CD4-positive, alpha-beta memory T cell (primary cell): ENCODE results near the gene PGC. TPM values are rescaled to one million over a fixed set of nuclear protein-coding genes. Genes with fewer than 3 reads are reported as not detected.

Experiments
- CTCF ChIA-PET: fragments of 350-600 bp; sonication (Branson Sonifier 250); formaldehyde crosslinking; loops from one replicate; lab custom pipeline; 2021; ENCODE audit warnings: inconsistent platforms; ENCODE audit not compliant: partially characterized antibody; lab: Charles Lee
- POLR2A ChIA-PET: fragments of 350-600 bp; sonication (Branson Sonifier 250); formaldehyde crosslinking; loops from one replicate; lab custom pipeline; 2021; ENCODE audit not compliant: partially characterized antibody; lab: Charles Lee
- DNase-seq, 5 donors: peaks; one replicate each; pipeline versions ENCODE4 v3.0.0 to v3.0.0-alpha.2; 2020 to 2022; ENCODE audit warnings: mixed read lengths in 1 of 5
- H3K27ac ChIP-seq: one replicate; pipeline ENCODE4 v1.7.0; 2013; ENCODE audit warnings: low read depth, low read length
- H3K27me3 ChIP-seq: 2 replicates; pipeline ENCODE4 v1.7.0; 2013; ENCODE audit warnings: mild to moderate bottlenecking, low read length, moderate library complexity; ENCODE audit not compliant: insufficient read depth
- H3K36me3 ChIP-seq: 2 replicates; pipeline ENCODE4 v1.7.0; 2013; ENCODE audit warnings: mild to moderate bottlenecking, low read length, moderate library complexity; ENCODE audit not compliant: insufficient read depth
- H3K4me1 ChIP-seq: 2 replicates; pipeline ENCODE4 v1.7.0; 2013; ENCODE audit warnings: mild to moderate bottlenecking, low read length, moderate library complexity; ENCODE audit not compliant: insufficient read depth
- H3K4me3 ChIP-seq, 2 donors: one replicate each; pipeline ENCODE4 v1.7.0; 2013; ENCODE audit warnings: low read length in 2 of 2, mild to moderate bottlenecking in 1 of 2
- H3K9me3 ChIP-seq, 2 donors: one replicate each; pipeline ENCODE4 v1.7.0; 2013; ENCODE audit warnings: low read length in 2 of 2, control low read depth in 1 of 2; ENCODE audit not compliant: control insufficient read depth in 1 of 2
- H3K27ac Mint-ChIP-seq, 7 donors: one replicate each; pipeline ENCODE4 v1.8.0; 2020 to 2021; ENCODE audit warnings: mixed read lengths in 7 of 7, mild to moderate bottlenecking in 6 of 7, inconsistent platforms in 3 of 7, moderate library complexity in 3 of 7
- H3K27me3 Mint-ChIP-seq, 2 donors: one replicate each; pipeline ENCODE4 v1.8.0; 2020 to 2021; ENCODE audit warnings: mixed read lengths in 2 of 2
- H3K36me3 Mint-ChIP-seq, 2 donors: one replicate each; pipeline ENCODE4 v1.8.0; 2020 to 2021; ENCODE audit warnings: mixed read lengths in 2 of 2, inconsistent platforms in 1 of 2, mild to moderate bottlenecking in 1 of 2
- H3K4me1 Mint-ChIP-seq, 4 donors: one replicate each; pipeline ENCODE4 v1.8.0; 2020 to 2021; ENCODE audit warnings: mixed read lengths in 4 of 4, mild to moderate bottlenecking in 1 of 4
- H3K4me3 Mint-ChIP-seq, 8 donors: one replicate each; pipeline ENCODE4 v1.8.0; 2020 to 2021; ENCODE audit warnings: mixed read lengths in 8 of 8, mild to moderate bottlenecking in 7 of 8, moderate library complexity in 6 of 8, inconsistent platforms in 3 of 8
- H3K9me3 Mint-ChIP-seq, 8 donors: one replicate each; pipeline ENCODE4 v1.8.0; 2020 to 2021; ENCODE audit warnings: mixed read lengths in 8 of 8, mild to moderate bottlenecking in 5 of 8, inconsistent platforms in 3 of 8, moderate library complexity in 1 of 8
- intact Hi-C: fragments of 100-400 bp; cut with micrococcal nuclease; formaldehyde crosslinking; loops from one replicate; pipeline ENCODE4 v1.15.1; 2023
- polyA plus RNA-seq, 2 donors: library from polyadenylated mRNA; unstranded; fragments of 300-500 nt; fragmentation: Illumina TruSeq; gene quantifications; one replicate each; pipeline ENCODE4 v1.2.3, GENCODE V29; 2021
- total RNA-seq, 2 experiments: library from RNA; stranded (reverse); gene quantifications; one replicate each; pipeline ENCODE4 v1.2.3, GENCODE V29; 2021

PGC gene
- total and polyA plus RNA-seq, 4 experiments from 2014 or later: not detected

GRCh38 chr6:41783106-41783780 is 36.0 kb upstream of the PGC start:
- POLR2A ChIA-PET: interaction anchor here (1.2 to 5.5 kb wide), 2 partner anchors 263 to 267 kb away, joined by 4 to 126 read pairs; partner anchors contain the start of gene TAF8
- intact Hi-C loops: loop anchor here (10.0 kb wide), 1 partner anchor 1392 kb away; the partner anchor contains the start of gene SRF

GRCh38 chr6:41781366-41781730 is 34.2 kb upstream of the PGC start:
- ChIA-PET CTCF (interaction anchor here (0.7 to 9.8 kb wide), 8 partner anchors 10 to 433 kb away, joined by 3 to 178 read pairs (median 4); partner anchors contain the start of genes BYSL, MED20 and TAF8), POLR2A (interaction anchor here (1.4 kb wide), 1 partner anchor 267 kb away, joined by 6 read pairs; no protein-coding TSS in a partner anchor)
- peaks cover 2 to 6% of the 10 kb centered on the region in 2 donors for H3K36me3 Mint-ChIP-seq
- peaks cover 21% of the 10 kb centered on the region for H3K4me1 ChIP-seq
- H3K27ac Mint-ChIP-seq: peak overlapping the region in 3 of 7 donors; percentile 69 to 88 (median 85)
- no peaks in the 10 kb centered on the region for H3K27me3 ChIP-seq
- no peaks in the 10 kb centered on the region for H3K36me3 ChIP-seq
- intact Hi-C loops: loop anchor here (10.0 kb wide), 1 partner anchor 1393 kb away; the partner anchor contains the start of gene SRF
- H3K27me3 Mint-ChIP-seq: peaks cover 2 to 3% of the 10 kb centered on the region in 2 donors
- H3K9me3 ChIP-seq: no peaks in the 10 kb centered on the region
- H3K4me3 ChIP-seq: no peak overlapping the region
- no peak for DNase-seq
- H3K4me1 Mint-ChIP-seq: peaks cover 9 to 32% (median 18%) of the 10 kb centered on the region in 4 donors
- H3K4me3 Mint-ChIP-seq: peak overlapping the region; percentile 53 to 82 (median 74)
- peaks cover 0 to 2% (median 0%) of the 10 kb centered on the region in 8 donors for H3K9me3 Mint-ChIP-seq
- no peak overlapping the region for H3K27ac ChIP-seq

More at GRCh38 chr6:41783106-41783780, 36.0 kb upstream of the PGC start:
- H3K4me3 ChIP-seq: no peak overlapping the region
- peak overlapping the region in 1 of 7 donors; percentile 48 for H3K27ac Mint-ChIP-seq
- peak overlapping the region in 1 of 8 donors; percentile 63 for H3K4me3 Mint-ChIP-seq
- H3K9me3 ChIP-seq: no peaks in the 10 kb centered on the region
- DNase-seq: no peak
- H3K27me3 Mint-ChIP-seq: peaks cover 3 to 5% of the 10 kb centered on the region in 2 donors
- no peaks in the 10 kb centered on the region for H3K36me3 ChIP-seq
- no peaks in the 10 kb centered on the region for H3K27me3 ChIP-seq
- H3K27ac ChIP-seq: no peak overlapping the region
- peaks cover 0 to 15% of the 10 kb centered on the region in 2 donors for H3K36me3 Mint-ChIP-seq
- peaks cover 21% of the 10 kb centered on the region for H3K4me1 ChIP-seq
- H3K4me1 Mint-ChIP-seq: peaks cover 11 to 42% (median 20%) of the 10 kb centered on the region in 4 donors
- CTCF ChIA-PET: interaction anchor here (0.9 to 9.8 kb wide), 5 partner anchors 8 to 765 kb away, joined by 3 to 178 read pairs (median 8); partner anchors contain the start of genes BYSL, MED20 and TAF8
- H3K9me3 Mint-ChIP-seq: peaks cover 0 to 2% (median 0%) of the 10 kb centered on the region in 8 donors

- no peaks in the 10 kb centered on the region for H3K9me3 ChIP-seq
- POLR2A ChIA-PET: interaction anchor here (1.2 to 1.4 kb wide), 2 partner anchors 268 to 526 kb away, joined by 3 to 6 read pairs; no protein-coding TSS in a partner anchor
- peaks cover 0 to under 1% (median 0%) of the 10 kb centered on the region in 8 donors for H3K9me3 Mint-ChIP-seq
Measured at GRCh38 chr6:41780551-41781365, 33.6 kb upstream of the PGC start, which contains the start of gene PRICKLE4. TSS of gene PRICKLE4 (plus strand) at chr6:41780782. CDS start at chr6:41783474, 2,692 bp downstream.

GRCh38 chr6:41779788-41780550 is 32.8 kb upstream of the PGC start, which contains the start of gene FRS3:
TSS of gene FRS3 (minus strand) at chr6:41779900. CDS start at chr6:41776987, 2,913 bp downstream.
- Mint-ChIP-seq H3K27ac (peak within 1 kb of the TSS in 6 of 7 donors; percentile 83 to 93 (median 88)), H3K4me1 (peaks cover 9 to 32% (median 13%) of the 10 kb centered on the region in 4 donors), H3K4me3 (peak within 1 kb of the TSS; percentile 87 to 94 (median 88)), H3K36me3 (peaks cover 4 to 15% of the 10 kb centered on the region in 2 donors), H3K27me3 (peaks cover 2 to 3% of the 10 kb centered on the region in 2 donors), H3K9me3 (no peaks in the 10 kb centered on the region)
- Histone ChIP-seq H3K36me3 (peaks cover 6% of the 10 kb centered on the region), H3K27ac (peak within 1 kb of the TSS; percentile 44), H3K4me1 (peaks cover 15% of the 10 kb centered on the region), H3K27me3 (no peaks in the 10 kb centered on the region), H3K4me3 (peak within 1 kb of the TSS; percentile 45 to 76), H3K9me3 (no peaks in the 10 kb centered on the region)
- peak; percentile 96 to 99 (median 97) for DNase-seq
- ChIA-PET POLR2A (interaction anchor here (0.7 to 1.2 kb wide), 3 partner anchors 44 to 526 kb away, joined by 3 read pairs; partner anchors contain the start of gene TAF8), CTCF (interaction anchor here (0.6 to 9.8 kb wide), 5 partner anchors 11 to 768 kb away, joined by 3 to 178 read pairs (median 3); partner anchors contain the start of gene TAF8)
- intact Hi-C loops: loop anchor here (1.0 to 10.0 kb wide), 8 partner anchors 7 to 1395 kb away; partner anchors contain the start of genes MRPS10, SRF, TFEB and TOMM6

More at GRCh38 chr6:41780551-41781365, 33.6 kb upstream of the PGC start, which contains the start of gene PRICKLE4:
- H3K27me3 ChIP-seq: no peaks in the 10 kb centered on the region
- peak within 1 kb of the TSS; percentile 80 to 94 (median 87) for H3K4me3 Mint-ChIP-seq
- peaks cover 2 to 3% of the 10 kb centered on the region in 2 donors for H3K27me3 Mint-ChIP-seq
- H3K36me3 Mint-ChIP-seq: peaks cover 2 to 8% of the 10 kb centered on the region in 2 donors
- H3K36me3 ChIP-seq: no peaks in the 10 kb centered on the region
- DNase-seq: no peak
- CTCF ChIA-PET: interaction anchor here (1.1 to 9.8 kb wide), 6 partner anchors 11 to 434 kb away, joined by 3 to 178 read pairs (median 4); partner anchors contain the start of genes BYSL, MED20 and TAF8
- peak within 1 kb of the TSS in 4 of 7 donors; percentile 72 to 88 (median 84) for H3K27ac Mint-ChIP-seq
- H3K4me3 ChIP-seq: peak within 1 kb of the TSS; percentile 44 to 76
- intact Hi-C loops: loop anchor here (1.0 to 10.0 kb wide), 7 partner anchors 45 to 1394 kb away; partner anchors contain the start of genes MRPS10, SRF, TFEB and USP49
- H3K27ac ChIP-seq: peak within 1 kb of the TSS; percentile 44
- H3K4me1 ChIP-seq: peaks cover 16% of the 10 kb centered on the region
- peaks cover 9 to 32% (median 16%) of the 10 kb centered on the region in 4 donors for H3K4me1 Mint-ChIP-seq

GRCh38 chr6:41779336-41779735 is 32.1 kb upstream of the PGC start:
- H3K4me1 ChIP-seq: peaks cover 15% of the 10 kb centered on the region
- ChIA-PET POLR2A (interaction anchor here (0.7 to 1.2 kb wide), 3 partner anchors 43 to 527 kb away, joined by 3 read pairs; partner anchors contain the start of gene TAF8), CTCF (interaction anchor here (0.6 to 9.8 kb wide), 3 partner anchors 267 to 768 kb away, joined by 3 to 178 read pairs (median 3); partner anchors contain the start of gene TAF8)
- Mint-ChIP-seq H3K36me3 (peaks cover 10 to 22% of the 10 kb centered on the region in 2 donors), H3K27ac (peak overlapping the region in 6 of 7 donors; percentile 83 to 93 (median 88)), H3K4me1 (peaks cover 9 to 30% (median 12%) of the 10 kb centered on the region in 4 donors), H3K27me3 (peaks cover 2 to 3% of the 10 kb centered on the region in 2 donors), H3K4me3 (peak overlapping the region; percentile 84 to 91 (median 87)), H3K9me3 (no peaks in the 10 kb centered on the region)
- no peaks in the 10 kb centered on the region for H3K9me3 ChIP-seq
- H3K4me3 ChIP-seq: peak overlapping the region; percentile 45 to 76
- no peaks in the 10 kb centered on the region for H3K27me3 ChIP-seq
- peak overlapping the region; percentile 25 for H3K27ac ChIP-seq
- DNase-seq: no peak
- intact Hi-C loops: loop anchor here (1.0 kb wide), 1 partner anchor 8 kb away; the partner anchor contains the start of gene TOMM6
- peaks cover 10% of the 10 kb centered on the region for H3K36me3 ChIP-seq
